Central memory CD4-positive, alpha-beta T cell (primary cell): ENCODE data around the gene ZBTB7A.
"Not testable (repeated sequence)": the region's sequence is repeated elsewhere in the genome, so short reads cannot be mapped to it uniquely, and the experiment has no call there.

Experiments used
- DNase-seq: peaks from one replicate; pipeline ENCODE4 v3.0.0; 2022

The ZBTB7A gene

DNA sequence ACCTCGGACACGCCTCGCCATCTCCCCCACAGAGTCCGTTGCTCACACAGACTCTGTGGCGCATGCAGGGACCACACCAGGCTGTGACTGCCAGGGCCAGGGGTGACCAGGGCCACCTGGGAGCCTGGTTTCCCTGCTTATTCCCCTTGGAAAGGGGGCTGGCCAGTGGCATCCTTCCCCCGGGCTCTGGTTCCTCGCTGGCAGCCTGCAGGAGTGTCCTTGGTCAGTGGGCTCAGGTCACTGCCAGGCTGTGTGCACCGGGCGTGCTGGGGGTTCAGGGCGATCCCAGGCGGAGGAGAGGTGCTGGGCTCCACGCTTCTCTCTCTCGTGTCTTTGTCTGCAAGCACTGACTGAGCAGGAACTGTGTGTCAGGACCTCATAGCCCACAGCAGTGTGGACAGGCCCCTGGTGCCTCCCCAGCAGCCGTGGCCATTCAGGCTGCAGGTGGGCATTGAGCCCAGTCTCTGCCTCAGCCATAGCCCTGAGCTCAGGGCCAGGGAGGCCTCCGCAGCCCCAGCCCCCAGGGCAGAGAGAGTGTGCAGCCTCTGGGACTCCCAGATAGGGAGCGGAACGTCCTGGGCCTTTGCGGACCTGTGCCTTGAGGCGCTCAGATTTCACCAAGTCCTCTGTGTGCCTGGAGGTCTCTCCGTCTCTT is 52.7 kb downstream of the ZBTB7A start:
- no peak for DNase-seq

GRCh38 chr19:4012975-4013634 is 53.6 kb downstream of the ZBTB7A start:
- DNase-seq = no peak

- DNase-seq = no peak
These were observed 54.4 kb downstream of the ZBTB7A start for GRCh38 chr19:4012092-4012974.

- not testable (repeated sequence) for DNase-seq
These were observed 55.3 kb downstream of the ZBTB7A start for GRCh38 chr19:4011430-4011829.

- DNase-seq = no peak
These were observed 55.9 kb downstream of the ZBTB7A start for GRCh38 chr19:4010808-4011110.

DNA sequence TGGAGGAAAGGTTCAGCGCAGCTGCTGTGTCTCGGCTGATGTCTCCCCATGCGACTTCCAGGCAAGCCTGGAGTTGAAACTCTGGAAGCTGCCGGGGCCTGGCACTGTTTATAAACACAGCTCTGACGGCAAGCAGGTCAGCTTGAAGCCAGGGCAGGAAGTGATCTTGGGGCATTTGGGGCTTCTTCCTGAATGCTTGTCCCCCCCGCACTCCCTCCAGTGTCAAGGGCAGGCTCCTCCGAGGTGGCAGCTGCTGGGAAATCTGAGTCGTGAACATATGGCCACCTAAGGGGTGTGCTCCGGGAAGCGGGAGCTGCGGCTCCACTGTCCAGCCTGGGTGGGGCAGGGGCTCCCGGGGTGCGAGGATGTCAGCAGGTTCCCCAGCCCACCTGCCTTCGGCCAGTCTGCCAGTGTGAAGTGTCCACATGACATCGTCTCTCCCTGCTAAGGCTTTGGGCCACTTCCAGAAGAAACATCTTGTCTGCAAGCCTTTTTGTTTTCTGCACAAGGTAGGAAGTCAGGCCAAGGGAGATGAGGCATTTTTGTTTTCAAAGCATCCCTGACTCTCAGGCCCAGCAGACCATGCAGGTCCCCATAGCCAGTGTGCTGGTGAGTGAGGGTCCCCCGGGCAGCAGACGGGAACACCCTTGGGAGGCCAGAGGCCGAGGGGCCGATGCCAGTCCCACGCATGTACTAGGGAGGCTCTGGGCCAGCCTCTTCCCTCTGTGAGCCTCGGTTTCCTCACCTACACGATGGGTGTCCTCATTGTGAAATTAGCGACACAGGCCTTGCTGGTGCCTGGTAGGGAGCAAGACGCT is 56.5 kb downstream of the ZBTB7A start:
- DNase-seq = no peak

GRCh38 chr19:4007836-4008539 is 58.7 kb downstream of the ZBTB7A start:
- DNase-seq = no peak

- DNase-seq = peak; percentile 95
These were observed 59.5 kb downstream of the ZBTB7A start, which contains the start of gene PIAS4 for GRCh38 chr19:4007021-4007835. PIAS4 (plus strand) TSS chr19:4007736; CDS start chr19:4007761, 25 bp downstream.

- DNase-seq = not testable (repeated sequence)
These were observed 61.3 kb downstream of the ZBTB7A start for GRCh38 chr19:4005436-4005835.

DNA sequence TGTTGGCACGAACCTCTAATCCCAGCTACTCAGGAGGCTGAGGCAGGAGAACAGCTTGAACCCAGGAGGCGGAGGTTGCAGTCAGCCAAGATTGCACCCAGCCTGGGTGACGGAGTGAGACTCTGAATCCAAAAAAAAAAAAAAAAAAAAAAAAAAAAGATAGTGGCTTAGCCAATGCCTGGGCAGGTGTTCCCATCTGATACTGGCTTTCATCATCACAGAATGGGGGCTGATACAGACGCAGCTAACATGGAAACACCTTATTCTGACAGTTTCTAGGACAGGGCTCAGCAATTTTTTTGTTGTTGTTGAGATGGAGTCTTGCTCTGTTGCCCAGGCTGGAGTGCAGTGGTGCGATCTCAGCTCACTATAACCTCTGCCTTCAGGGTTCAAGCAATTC is 65.9 kb downstream of the ZBTB7A start:
- DNase-seq = not testable (repeated sequence)

- not testable (repeated sequence) for DNase-seq
These were observed 67.9 kb downstream of the ZBTB7A start for GRCh38 chr19:3998667-3999412.

DNA sequence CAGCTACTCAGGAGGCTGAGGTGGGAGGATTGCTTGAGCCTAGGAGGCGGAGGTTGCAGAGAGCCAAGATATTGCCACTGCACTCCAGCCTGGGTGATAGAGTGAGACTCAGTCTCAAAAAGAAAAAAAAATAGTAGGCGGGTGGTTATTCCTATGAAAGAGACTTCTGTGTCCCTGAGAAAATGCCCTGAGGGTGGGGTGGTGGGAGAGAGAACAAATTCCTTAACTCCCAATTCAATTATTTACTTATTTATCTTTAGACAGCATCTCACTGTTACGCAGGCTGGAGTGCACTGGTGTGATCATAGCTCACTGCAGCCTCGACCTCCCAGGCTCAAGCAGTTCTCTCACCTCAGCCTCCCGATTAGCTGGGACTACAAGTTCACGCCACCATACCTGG is 71.1 kb downstream of the ZBTB7A start:
- no peak for DNase-seq
